DMS114 treated with DMSO at 0.1 percent for 48 hours (cell line): ENCODE data around the gene VSX1.

Experiments
- DNase-seq: peaks from one replicate; lab custom pipeline; 2025; ENCODE audit not compliant: unreplicated experiment; lab: John Stamatoyannopoulos, UW

The VSX1 gene

DNA sequence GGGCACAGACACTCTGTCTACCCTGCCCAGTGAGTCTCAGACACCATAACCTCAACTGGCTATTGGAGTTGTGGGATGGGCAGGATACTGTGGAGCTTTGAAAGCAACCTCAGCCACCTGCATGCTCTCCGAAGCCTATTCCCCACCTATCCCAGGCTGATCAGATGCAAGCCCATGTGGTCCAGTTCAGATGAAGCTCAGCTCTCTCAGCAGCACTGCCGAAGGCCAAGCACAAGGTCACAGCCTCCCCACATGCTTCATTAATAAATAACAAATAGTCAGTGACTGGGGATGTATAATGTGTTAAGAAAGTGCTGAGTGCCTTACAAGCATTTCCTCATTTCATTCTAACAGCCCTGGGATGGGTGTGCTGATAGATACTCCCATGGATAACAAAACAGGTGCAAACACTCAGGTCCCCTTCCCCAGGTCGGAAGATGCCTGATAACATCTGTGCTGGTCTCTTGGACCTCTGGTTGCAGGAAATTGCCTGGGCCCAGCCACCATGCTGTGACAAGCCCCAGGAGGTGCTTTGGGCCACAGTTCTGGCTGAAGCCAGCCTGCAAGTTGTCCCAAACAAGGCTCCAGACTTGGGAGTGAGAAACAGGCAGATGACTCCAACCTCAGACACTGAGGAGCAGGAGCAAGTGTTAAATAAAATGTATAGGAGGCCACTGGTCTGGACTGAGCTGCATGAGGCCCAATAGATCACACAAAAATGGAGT, 27.7 kb downstream of the VSX1 start:
- no peak for DNase-seq

DNA sequence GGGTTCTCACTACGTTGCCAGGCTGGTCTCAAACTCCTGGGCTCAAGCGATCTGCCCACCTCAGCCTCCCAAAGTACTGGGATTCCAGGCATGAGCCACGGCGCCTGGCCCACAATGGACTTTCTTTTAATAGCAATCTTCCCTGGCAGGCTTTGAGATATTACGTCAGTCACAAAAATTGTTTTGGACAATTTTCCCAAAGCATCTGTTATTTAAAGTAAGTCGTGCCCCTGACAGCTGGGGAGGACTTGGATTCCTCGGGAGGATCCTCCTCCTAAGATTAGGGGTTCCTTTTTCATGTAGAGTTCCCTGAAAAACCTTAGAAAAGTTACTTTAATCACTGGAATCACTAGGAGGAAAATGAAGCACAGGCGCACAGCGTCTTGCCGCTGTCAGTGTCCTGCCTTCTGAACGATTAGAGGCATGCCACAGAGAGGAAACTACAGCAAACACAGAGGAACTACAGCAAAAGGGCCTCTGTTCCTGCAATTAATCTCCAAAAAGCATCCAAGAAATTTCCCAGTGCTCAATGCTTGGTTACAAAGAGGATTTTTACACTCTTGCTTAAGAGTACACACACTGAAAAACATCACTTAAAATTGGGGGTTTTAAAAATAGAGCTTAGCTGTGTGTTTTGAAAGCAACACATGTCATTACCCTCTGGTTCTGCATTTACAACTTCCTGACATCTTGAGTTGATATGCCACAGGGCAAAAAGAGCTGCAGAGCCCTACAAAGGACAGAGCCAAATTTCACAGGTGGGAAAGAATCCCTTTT, 28.5 kb downstream of the VSX1 start:
- no peak for DNase-seq

DNA sequence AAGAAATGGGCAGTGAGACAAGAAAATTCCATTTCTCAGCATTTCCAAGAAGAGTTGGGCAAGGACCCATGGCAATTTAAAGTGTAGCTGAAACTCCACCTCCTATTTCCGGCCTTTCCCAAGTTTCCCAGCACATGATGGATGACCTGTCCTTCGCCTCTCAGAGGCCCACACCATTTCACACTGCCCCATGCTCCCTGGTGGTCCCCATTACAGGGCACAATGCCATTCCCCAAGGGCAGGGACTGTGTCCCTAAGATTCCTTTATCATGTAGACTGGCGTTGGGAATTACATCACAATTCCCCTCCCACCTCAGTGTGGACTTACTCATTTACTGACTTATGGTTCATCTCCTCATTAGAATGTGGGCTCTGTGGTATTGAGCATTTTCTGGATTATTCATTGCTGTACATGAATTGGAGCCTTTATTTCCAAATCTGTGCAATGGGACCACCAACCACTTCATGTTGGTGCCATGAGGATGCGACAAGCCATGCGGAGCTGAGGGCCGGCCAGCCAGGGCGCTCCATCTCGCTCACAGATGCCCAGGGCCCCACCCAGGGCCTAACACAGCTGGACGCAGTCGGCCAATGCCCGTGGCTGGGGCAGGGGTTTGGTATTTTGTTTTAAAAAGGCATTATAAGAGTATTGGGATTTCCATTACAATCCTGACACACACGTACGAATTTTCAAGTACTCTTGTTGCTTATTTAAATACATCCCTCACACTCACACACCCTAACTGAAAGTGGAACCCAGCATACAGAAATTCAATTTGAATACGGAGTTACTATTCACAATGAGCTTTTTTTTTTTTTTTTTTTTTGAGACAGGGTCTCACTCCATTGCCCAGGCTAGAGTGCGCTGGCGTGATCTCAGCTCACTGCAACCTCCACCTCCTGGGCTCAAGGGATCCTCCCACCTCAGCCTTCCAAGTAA, 29.4 kb downstream of the VSX1 start:
- DNase-seq, result no peak

DNA sequence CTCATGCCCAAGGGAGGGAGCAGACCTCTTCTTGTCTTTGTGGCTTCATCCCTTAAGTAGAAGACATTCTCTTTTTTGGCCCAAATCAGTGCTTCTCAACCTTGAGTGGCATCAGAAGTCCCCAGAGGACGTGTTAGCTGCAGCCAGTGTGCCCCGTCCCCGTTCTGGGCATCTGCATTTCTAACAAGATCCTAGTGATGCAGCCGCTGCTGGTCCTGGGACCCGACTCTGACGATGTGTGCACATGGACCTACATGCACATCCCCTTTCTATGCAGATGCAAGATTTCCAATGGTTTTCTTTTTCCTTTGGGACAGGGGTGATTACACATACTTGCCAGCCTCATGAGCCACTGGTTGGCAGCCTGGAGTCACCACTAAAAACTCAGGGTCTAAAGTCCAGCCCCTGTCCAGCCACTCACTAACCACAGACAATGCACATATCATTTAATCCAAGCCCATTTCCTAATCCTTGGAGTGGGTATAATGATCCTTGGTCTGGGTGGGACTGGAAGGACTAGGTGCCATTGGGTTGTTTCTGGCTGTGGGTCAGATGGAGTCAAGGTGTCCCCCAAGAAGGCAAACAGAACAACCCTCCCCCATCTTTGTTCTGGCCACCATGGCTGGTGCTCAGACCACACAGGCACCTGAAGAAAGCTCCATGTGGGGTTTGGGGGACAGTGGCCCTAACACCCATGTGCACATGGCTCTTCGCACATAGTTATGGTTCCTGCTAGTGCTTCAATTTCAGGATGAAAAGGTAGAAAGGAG, 30.4 kb downstream of the VSX1 start:
- DNase-seq, result no peak

DNA sequence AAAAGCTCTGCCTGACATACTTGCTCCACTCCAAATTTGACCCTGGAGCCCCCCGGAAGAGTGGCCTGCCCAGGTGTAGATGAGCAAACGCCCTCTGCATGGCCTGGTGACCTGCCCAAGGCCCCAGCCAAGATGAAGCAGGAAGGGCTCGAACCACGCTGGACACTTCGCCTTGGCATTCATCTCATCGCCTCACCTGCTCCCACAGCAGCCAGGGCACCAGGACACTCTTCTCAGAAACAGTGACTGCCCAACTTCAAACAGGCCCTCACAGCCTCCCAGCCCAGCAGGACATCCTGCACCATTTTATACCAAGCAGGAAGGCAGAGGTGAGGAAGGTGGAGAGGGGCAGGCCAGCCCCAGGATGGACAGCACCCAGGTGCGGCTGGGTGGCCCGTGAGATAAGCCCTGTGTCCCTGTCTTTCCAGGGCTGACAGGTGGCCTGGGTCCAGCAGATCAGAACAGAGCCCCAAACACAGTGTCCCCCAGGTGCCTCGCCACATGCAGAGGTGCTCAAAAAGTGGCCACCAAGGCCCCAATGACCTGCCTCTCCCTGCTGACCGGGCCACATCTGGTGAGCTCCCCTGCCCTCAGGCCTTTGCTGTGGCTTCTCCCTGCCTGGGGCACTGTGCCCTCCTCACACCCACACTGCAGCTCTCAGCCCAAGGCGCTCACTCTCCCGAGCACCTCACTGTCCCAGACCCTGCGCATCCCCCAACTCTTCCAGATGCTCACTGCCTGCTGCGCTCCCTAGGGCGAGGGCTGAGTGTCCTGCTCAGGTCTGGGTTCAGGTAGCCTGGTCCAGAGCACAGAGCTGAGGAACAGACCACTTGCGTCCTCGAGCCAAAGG, 31.2 kb downstream of the VSX1 start:
- no peak for DNase-seq

DNA sequence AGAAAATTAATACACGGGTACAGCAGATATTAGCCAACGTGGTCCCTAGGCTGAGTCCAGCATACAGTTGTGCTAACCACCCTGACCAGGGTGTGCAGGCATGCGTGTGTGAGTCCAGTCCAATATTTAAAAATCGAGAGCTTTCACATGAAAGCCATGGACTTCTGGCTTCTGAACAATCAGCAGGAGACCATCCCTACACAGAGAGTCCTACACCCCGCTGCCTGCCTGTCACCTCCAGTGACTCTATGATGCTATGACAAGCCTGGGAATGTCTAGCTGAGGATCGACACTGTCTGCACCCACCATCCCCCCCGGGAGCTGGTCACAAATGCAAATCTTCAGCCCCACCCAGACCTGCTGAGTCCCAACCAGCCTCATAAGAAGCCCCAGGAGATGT, 31.9 kb downstream of the VSX1 start:
- DNase-seq, result no peak

DNA sequence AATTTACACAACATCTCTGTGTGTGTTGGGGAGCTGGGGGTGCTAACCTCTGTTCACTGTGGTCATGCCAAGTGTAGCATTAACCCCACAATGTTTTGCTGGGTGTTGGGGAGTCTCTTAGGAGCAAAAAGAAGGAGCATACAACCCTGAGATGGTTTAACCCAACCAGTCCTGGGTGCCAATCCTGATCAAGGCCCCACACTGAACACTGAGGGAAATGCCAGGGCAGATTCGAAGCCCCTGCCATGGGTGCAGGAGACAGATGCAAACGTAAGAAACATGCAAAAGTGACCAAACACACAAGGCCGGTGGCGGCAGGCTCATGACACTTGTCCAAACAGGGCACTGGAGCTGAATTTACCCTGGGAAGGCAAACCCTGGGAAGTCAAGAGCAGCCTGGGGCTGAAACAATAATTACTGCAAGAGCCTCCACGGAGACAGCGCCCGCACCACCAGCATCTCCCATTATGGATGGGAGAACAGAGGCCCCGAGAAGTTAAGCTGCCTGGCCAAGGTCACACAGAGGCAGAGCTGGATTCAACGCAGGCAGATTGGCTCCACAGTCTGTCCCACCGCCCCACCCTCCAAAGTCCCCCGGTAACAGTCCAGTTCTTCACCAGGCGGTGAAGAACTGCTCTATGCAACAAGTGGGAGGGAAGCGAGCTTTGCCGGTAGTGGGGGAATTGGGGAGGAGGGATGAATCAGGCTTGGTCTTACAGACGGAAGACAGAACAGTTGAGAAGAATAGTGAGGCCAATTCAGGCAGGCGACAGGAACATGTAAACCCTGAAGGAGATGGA, 32.5 kb downstream of the VSX1 start:
- DNase-seq, result no peak

DNA sequence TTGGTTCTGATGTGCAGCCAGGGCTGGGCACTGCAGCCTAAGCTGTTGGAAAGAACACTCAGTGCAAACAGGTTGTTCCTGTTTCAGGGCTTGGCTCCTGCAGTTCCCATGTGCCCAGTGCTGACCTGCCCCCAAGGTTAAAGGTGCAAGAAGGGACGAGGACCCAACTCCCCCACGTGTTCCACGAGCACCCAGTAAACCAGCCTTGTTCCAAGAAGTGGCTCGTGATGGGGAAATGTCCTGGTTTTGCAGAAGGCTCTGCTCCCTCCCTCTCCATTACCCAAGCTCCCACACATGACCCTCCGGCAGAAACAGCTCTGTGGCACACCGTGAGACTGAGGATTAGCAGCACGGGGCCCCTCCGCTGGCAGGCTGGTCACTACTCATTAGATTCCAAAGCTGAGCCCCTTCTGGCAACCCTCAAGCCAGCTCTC, 33.4 kb downstream of the VSX1 start:
- no peak for DNase-seq

DNA sequence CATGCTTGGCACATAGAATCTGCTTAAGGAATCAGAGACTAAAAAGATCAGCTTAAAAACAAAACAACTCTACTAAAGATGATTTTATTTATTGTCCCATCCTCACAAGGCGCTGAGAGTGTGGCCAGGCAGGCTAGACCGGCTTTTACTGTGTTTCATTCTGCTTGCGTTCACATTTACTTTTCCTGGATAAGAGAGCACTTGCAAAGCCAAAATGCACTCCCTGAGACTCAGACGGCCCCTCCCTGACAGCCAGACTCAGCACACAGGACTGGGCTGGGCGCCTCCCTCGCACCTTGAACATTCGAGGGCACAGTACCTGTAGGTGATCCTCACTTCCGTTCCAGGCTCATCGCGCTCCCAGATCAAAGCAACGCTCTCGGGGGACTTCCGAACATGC, 34.2 kb downstream of the VSX1 start:
- DNase-seq, result no peak

DNA sequence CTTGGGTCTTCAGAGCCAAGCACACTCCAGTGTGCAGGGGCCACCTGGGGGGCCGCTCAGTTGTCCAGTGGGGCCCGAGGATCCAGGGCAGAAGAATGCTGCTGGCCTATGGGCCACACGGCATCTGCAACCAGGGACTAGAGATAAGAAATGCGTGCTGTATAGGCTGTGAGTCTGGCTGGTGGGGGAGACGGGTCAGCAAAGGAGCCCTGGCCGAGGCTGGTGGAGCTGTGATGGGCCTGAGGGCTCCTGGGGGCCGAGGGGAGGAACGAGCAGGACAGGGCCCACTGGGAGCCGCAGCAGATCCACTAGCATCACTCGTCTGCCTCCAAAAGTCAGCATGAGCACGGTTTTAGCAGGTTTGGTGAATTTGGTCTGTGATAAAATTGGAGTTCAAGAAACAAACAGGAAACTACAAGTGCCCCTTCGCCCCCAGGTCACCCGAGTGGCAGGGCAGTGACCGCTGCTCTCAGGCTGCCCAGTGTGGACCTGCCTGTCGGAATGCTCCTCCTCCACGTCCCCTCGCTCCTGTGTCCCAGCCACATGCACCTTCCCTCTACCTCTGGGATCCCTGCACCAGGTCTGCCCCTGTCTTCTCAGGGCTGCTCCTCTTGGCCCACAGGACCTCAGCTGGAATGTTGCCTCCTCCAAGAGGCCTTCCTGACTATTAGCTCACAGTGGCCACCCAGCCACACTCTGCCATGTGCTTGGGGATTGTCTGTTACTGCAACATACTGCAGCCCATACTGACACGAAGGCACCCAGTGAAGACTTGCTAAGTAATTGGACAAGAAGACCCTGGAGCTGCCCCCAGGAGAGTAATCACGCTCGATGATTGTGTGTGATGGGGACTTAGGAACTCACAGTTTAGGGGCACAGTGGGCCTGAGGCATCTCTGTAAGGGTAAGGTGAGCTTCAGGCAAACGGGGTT, 34.9 kb downstream of the VSX1 start:
- no peak for DNase-seq

DNA sequence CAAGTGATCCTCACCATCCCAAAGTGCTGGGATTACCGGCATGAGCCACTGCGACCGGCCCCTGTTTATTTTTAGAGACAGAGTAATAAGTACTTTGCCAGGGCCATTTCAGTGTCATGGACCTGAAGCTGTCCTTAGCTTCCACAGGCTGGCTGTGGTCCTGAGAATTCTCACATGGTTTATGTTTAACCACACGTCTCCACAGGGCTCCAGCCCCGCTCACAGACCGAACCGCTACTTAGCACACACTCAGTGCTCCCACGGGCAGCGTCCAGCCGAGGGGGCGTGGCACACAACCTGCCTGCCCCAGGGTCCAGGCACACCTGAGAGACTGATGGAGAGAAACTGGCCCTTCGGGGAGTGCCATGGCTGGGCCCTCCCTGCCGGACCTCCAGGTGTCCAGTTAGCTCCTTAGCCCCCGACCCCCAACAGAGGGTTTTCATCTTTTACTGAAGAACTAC, 35.7 kb downstream of the VSX1 start:
- DNase-seq, result no peak

DNA sequence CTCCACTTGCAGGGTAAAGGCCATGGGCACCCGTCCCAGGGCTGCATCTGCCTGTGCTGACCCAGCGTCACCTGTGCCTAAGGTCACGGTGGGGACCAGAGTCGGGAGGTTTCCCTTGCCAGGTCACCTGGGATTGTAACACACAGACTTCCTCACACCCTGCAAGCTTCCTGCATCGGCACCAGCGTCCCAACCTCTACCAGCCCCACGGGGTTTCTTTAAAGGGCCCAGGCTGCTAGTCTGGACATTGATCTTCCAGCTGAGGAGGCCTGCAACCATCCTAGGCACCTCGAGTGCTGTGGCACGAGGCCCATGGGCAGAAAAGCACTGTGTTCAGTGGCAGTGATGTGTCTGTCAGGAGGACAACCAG, 36.6 kb downstream of the VSX1 start:
- DNase-seq, result no peak

DNA sequence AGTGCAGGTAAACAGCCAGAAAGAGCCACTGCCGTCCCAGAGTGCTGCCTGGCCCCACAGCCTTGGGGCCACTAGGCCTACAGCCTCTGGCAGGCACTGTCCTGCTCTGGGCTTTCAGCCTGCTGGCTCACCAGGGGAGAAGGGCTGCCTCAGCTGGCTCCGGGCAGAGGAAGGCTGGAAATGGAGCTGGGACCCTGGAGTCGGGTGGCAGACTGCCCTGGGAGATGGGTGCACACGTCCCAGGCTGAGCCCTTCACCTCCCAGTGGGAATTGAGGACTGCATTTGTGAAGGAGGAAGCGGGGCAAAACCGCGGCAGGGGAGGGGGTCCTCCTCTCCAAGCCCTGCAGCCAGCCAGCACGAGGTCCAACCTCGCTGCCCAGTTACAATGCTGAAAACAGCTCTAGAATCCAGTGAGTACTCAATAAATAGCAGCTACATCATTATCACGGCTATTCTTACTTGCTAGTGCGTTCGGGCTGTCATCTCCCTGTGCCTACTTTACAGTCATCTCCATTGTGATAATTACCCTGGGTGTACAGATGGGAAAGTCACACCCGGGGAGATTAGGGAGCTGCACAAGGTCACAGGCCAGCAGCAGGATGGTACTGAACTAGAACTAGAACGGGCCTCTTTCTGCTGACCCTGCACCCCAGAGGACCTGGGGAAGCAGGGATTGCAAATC, 37.1 kb downstream of the VSX1 start:
- no peak for DNase-seq

DNA sequence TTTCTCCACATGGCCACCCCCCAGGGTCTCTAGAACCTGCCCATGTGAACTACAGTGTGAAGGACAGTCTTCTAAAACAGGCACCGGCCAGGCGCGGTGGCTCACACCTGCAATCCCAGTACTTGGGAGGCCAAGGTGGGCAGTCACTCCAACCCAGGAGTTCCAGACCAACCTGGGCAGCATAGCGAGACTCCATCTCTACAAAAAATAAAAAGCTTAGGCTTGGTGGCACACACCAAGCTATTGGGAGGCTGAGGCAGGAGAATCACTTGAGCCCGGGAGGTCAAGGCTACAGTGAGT, 37.7 kb downstream of the VSX1 start:
- no peak for DNase-seq

DNA sequence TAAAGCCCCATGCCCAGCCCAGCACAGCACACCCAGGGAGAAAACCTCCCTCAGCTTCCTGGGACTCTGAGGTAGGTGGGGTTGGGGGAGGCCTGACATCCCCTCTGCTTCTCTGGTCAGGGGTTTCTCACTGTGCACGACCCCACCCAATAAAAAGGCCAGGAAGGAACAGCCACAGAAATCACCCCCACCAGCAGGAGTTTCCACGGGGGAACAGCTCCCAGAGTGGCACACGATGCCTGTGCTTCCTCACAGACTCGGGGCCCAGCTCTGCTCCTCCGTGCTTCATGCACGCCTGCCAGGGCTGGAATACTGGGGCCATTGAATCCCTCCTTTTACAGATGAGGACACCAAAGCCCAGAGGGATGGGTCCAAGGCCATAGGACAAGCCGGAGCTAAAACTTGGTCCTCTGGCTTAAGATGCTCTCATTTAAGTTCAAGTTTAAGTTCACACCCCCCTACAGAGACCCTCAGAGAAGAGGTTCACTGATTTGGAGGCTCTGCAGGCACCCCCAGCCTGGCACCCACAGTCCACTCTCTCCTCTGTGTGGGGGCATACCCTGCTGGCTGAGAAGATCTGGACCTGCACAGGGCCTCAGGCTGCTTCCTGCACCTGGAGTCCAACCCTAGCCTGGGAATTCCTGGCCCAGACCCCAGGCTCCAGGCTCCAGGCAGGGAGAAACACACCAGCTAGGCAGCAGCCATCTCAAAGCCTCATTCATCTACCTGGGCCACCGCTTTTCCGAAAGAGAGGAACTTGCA, 38.3 kb downstream of the VSX1 start:
- no peak for DNase-seq

DNA sequence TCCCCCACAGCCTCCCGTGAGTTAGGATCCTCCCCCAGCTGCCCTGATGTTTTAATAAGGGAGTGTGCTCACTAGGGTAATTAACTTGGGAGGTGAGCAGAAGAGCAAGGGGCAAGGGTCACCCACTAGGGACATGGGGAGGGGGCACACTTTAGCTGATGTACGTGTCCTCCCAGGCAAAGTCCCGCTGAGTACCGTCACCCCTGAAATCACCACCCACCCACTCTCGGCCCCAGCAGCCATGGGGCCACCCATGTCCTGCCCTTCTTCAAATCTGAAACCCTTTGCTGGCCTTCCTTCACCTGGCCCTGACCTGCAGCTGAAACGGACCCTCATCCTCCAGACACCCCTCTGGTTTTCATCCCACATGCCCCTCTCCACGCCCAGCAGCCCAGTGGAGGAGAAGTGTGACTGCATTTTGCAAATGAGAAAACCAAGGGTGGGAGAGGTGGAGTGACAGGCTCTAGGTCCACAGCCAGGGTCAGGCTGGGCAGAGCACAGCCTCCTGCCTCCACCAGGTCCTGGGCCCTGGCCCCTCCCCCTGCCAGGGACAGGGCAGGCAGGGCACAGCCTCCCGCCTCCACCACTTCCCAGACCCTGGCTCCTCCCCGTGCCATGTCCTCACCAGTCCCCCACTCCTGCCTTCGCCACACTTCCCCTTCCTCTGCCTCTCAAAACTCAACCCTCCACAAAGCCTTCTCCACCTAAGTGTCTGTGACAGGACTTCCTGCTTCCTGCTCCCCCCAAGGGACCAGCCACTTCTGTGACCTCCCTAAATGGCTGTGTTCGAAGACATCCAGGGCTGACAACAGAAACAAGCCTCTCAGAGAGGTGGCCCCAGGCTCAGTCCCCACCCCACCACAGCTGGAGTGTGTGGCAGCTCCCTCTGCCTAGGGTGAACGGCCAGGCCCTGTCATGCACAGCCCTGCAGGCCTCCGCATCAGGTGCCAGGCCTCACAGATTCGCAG, 39.1 kb downstream of the VSX1 start:
- no peak for DNase-seq
